Measurements from ENCODE around the gene B3GLCT. TPM values are rescaled to one million over a fixed set of nuclear protein-coding genes. Genes with fewer than 3 reads are reported as not detected.
"Not testable (repeated sequence)": the region's sequence is repeated elsewhere in the genome, so short reads cannot be mapped to it uniquely, and the experiment has no call there.

The B3GLCT gene
- total and polyA plus RNA-seq, 2 donors (not counting 3 experiments of a cell fraction or from before 2014, with no cell fraction given) = 5.2 to 14.6 TPM

GRCh38 chr13:31214435-31214834, 14.7 kb downstream of the B3GLCT start:
- no peak for FAIRE-seq
- ChIA-PET CTCF (interaction anchor here (0.7 to 1.0 kb wide), 3 partner anchors 9 to 22 kb away, joined by 3 read pairs; no protein-coding TSS in a partner anchor), POLR2A (no interaction called here)
- TF ChIP-seq POLR2A (IDR thresholded peaks at IDR 0.05; ENCODE audit: low read depth, low read length) = no peak
- no peak for TF ChIP-seq GATA2 (IDR thresholded peaks at IDR 0.05; ENCODE audit: insufficient read depth, insufficient read length, low read depth, low read length)
- TF ChIP-seq FOS (IDR thresholded peaks at IDR 0.05; ENCODE audit: borderline replicate concordance, insufficient read depth, low read length) = no peak
- TF ChIP-seq MAX (IDR thresholded peaks at IDR 0.05; ENCODE audit: insufficient read depth, insufficient read length) = no peak
- no peak for TF ChIP-seq POLR2AphosphoS5 (IDR thresholded peaks at IDR 0.05; ENCODE audit: insufficient read depth, low read depth, low read length)
- no peak for TF ChIP-seq MYC (IDR thresholded peaks at IDR 0.05; ENCODE audit: low read depth, low read length)
- TF ChIP-seq EZH2 (IDR thresholded peaks at IDR 0.05; ENCODE audit: borderline replicate concordance, low read depth, low read length, severe bottlenecking) = no peak
- no peak for TF ChIP-seq CTCF (IDR thresholded peaks at IDR 0.05; ENCODE audit: extremely low read depth in 1 of 2, insufficient read depth in 1 of 2, low read depth in 1 of 2, low read length in 2 of 2)
- no peak for TF ChIP-seq JUN (IDR thresholded peaks at IDR 0.05; ENCODE audit: borderline replicate concordance, insufficient read depth, insufficient read length, low read depth)
- DNase-seq (ENCODE audit: low read depth, low spot score) = no peak
- Histone ChIP-seq H3K9ac (replicated peaks; ENCODE audit: extremely low read depth, insufficient read depth, low read length) (no peak overlapping the region), H2AFZ (ENCODE audit: low read depth, low read length) (no peak overlapping the region), H3K4me1 (ENCODE audit: control insufficient read depth, extremely low read depth, insufficient read depth, low read length) (no peaks in the 10 kb centered on the region), H3K9me3 (replicated peaks; ENCODE audit: control insufficient read depth, insufficient read depth, low read length) (no peaks in the 10 kb centered on the region), H3K36me3 (ENCODE audit: control insufficient read depth in 2 of 2, extremely low read depth in 1 of 2, insufficient read depth in 2 of 2, low read length in 2 of 2) (no peaks in the 10 kb centered on the region), H4K20me1 (replicated peaks; ENCODE audit: control insufficient read depth, extremely low read depth, insufficient read depth, low read length) (no peaks in the 10 kb centered on the region), H3K79me2 (ENCODE audit: control insufficient read depth, insufficient read depth, low read length) (no peaks in the 10 kb centered on the region), H3K4me2 (ENCODE audit: insufficient read depth, low read length) (no peak overlapping the region), H3K4me3 (replicated peaks in 1 of 3; ENCODE audit: insufficient read depth in 1 of 3, low read depth in 1 of 3, low read length in 3 of 3) (no peak overlapping the region), H3K9me1 (replicated peaks; ENCODE audit: control insufficient read depth, extremely low read depth, insufficient read depth, low read length) (no peaks in the 10 kb centered on the region), H3K27me3 (ENCODE audit: control insufficient read depth in 2 of 2, insufficient read depth in 2 of 2, low read length in 2 of 2) (no peaks in the 10 kb centered on the region), H3K27ac (ENCODE audit: insufficient read depth, low read depth, low read length) (no peak overlapping the region)
- BruUV-seq (replicated peaks) = no TSS peak
- intact Hi-C loops (cut with micrococcal nuclease) (no loop called here), dilution Hi-C loops (cut with MboI; ENCODE audit: extremely low pct_ligation_motif_present, low sequenced_read_pairs) (no loop called here)

GRCh38 chr13:31216916-31217315, 17.1 kb downstream of the B3GLCT start:
- H3K79me2 ChIP-seq (ENCODE audit: control insufficient read depth, insufficient read depth, low read length); CTCF ChIA-PET; POLR2A ChIA-PET; H3K9ac ChIP-seq (replicated peaks; ENCODE audit: extremely low read depth, insufficient read depth, low read length); H3K4me1 ChIP-seq (ENCODE audit: control insufficient read depth, extremely low read depth, insufficient read depth, low read length); H3K27me3 ChIP-seq (ENCODE audit: control insufficient read depth in 2 of 2, insufficient read depth in 2 of 2, low read length in 2 of 2); H4K20me1 ChIP-seq (replicated peaks; ENCODE audit: control insufficient read depth, extremely low read depth, insufficient read depth, low read length); intact Hi-C loops (cut with micrococcal nuclease); H3K9me3 ChIP-seq (replicated peaks; ENCODE audit: control insufficient read depth, insufficient read depth, low read length); H3K4me2 ChIP-seq (ENCODE audit: insufficient read depth, low read length); H3K9me1 ChIP-seq (replicated peaks; ENCODE audit: control insufficient read depth, extremely low read depth, insufficient read depth, low read length); DNase-seq (ENCODE audit: low read depth, low spot score); dilution Hi-C loops (cut with MboI; ENCODE audit: extremely low pct_ligation_motif_present, low sequenced_read_pairs); H3K27ac ChIP-seq (ENCODE audit: insufficient read depth, low read depth, low read length); BruUV-seq (replicated peaks); H3K4me3 ChIP-seq (replicated peaks in 1 of 3; ENCODE audit: insufficient read depth in 1 of 3, low read depth in 1 of 3, low read length in 3 of 3); FAIRE-seq; H3K36me3 ChIP-seq (ENCODE audit: control insufficient read depth in 2 of 2, extremely low read depth in 1 of 2, insufficient read depth in 2 of 2, low read length in 2 of 2); H2AFZ ChIP-seq (ENCODE audit: low read depth, low read length): not testable (repeated sequence)

Measured in endothelial cell of umbilical vein (primary cell).